GM12892 (cell line): ENCODE data around the gene STK32B.
"Not testable (repeated sequence)": the region's sequence is repeated elsewhere in the genome, so short reads cannot be mapped to it uniquely, and the experiment has no call there.

Experiments
- DNase-seq: peaks from one replicate; pipeline ENCODE4 v3.0.0; 2011; ENCODE audit not compliant: insufficient read length
- FAIRE-seq: peaks from 2 replicates; lab custom pipeline; 2011; peaks lifted over from hg19 to GRCh38; lab: Jason Lieb, UNC
- POLR2A ChIP-seq: IDR thresholded peaks from 2 replicates; pipeline ENCODE4 v1.6.1; 2011; ENCODE audit warnings: low read depth, low read length, control low read depth
- POLR2AphosphoS5 ChIP-seq: IDR thresholded peaks from 2 replicates; pipeline ENCODE4 v1.6.1; 2011; ENCODE audit warnings: low read depth, low read length, control low read depth
- TAF1 ChIP-seq: IDR thresholded peaks from 2 replicates; pipeline ENCODE4 v1.6.1; 2011; ENCODE audit warnings: low read depth, mild to moderate bottlenecking, control low read depth, low read length, borderline replicate concordance

The STK32B gene

DNA sequence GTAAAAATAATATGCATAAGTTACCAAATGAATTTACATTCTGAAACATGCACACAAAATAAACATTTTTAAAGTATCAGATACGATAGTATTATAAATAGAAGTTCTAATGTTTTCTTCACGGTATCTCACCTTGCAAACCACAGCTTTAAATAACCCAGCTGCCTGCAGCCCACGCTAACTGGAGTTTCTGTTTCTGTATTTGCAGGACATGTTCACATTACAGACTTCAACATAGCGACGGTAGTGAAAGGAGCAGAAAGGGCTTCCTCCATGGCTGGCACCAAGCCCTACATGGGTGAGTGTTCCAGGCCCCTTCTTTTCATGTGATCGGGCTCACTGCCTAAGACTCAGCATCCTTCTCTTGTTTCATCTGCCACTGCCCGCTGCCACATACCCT is 365.4 kb downstream of the STK32B start:
- DNase-seq (no peak), FAIRE-seq (no peak)
- TF ChIP-seq TAF1 (no peak), POLR2A (no peak), POLR2AphosphoS5 (no peak)

- TF ChIP-seq TAF1 (no peak), POLR2AphosphoS5 (no peak), POLR2A (no peak)
- FAIRE-seq = no peak
- DNase-seq = no peak
Measured at GRCh38 chr4:5420266-5420665, 369.0 kb downstream of the STK32B start.

DNA sequence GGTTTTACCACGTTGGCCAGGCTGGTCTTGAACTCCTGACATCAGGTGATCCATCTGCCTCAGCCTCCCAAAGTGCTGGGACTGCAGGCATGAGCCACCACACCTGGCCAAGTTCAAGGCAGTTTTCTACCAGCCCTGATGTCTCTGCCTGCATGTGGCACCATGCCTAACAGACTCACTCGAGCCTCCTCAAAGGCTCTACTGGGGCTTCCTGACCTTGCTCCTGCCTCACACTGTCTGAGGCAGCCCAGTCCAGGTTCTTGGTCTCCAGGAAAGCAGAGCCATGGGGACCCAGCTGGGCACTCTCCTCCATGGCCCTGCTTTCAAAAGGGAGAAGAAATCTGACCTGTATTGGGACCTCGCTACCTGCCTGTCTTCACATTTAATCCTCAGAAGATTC is 370.1 kb downstream of the STK32B start:
- FAIRE-seq (no peak), DNase-seq (no peak)
- no peak for TF ChIP-seq POLR2A
- TF ChIP-seq POLR2AphosphoS5 = no peak
- no peak for TF ChIP-seq TAF1

DNA sequence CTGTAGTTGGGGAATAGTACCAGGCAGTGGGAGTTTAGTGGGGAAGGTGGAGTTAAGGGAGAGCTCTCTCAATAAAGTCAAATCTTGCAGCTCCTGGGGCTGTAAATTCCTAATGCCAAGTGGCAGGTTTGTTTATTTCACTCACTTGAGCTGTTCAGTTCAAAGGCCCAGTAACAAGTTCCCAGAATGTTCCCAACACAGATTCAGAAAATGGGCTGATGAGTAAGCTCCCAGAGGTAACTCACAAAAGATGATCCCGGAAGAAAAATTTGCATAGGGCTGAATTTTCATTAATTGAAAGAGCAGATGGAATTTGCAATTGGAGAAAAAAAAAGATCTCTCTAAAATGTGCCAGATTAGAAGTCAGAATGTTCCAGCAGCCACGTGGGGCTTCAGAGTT is 370.9 kb downstream of the STK32B start:
- FAIRE-seq (no peak), DNase-seq (no peak)
- TF ChIP-seq POLR2AphosphoS5 (no peak), POLR2A (no peak), TAF1 (no peak)

DNA sequence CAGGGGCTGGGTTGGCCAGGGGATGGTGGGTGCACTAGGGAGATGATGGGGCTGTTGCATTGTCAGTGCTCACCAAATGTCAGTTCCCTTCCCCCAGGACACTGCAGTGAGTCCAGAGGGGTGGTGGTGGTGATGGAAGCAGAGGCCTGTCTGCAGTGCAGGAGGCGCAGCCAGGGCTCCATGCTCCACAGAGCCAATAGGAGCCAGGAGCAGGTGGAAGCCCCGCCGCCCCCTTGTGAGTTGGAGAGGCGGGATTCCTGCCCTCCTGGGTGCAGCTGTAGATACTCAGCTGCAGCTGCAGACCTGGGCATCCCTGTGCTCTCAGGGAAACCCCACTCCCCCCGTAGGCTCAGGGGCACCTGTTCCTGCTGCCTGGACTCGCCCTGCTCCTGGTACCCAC is 372.4 kb downstream of the STK32B start:
- DNase-seq (no peak), FAIRE-seq (no peak)
- TF ChIP-seq POLR2AphosphoS5 = no peak
- no peak for TF ChIP-seq POLR2A
- no peak for TF ChIP-seq TAF1

GRCh38 chr4:5424211-5424610 is 372.9 kb downstream of the STK32B start:
- TF ChIP-seq TAF1 (no peak), POLR2A (no peak), POLR2AphosphoS5 (no peak)
- no peak for FAIRE-seq
- no peak for DNase-seq

- DNase-seq (no peak), FAIRE-seq (no peak)
- TF ChIP-seq POLR2A = no peak
- TF ChIP-seq POLR2AphosphoS5 = no peak
- TF ChIP-seq TAF1 = no peak
Measured at GRCh38 chr4:5424901-5425300, 373.6 kb downstream of the STK32B start.

GRCh38 chr4:5429747-5430146 is 378.5 kb downstream of the STK32B start:
- DNase-seq (no peak), FAIRE-seq (no peak)
- TF ChIP-seq POLR2A (no peak), TAF1 (no peak), POLR2AphosphoS5 (no peak)

DNA sequence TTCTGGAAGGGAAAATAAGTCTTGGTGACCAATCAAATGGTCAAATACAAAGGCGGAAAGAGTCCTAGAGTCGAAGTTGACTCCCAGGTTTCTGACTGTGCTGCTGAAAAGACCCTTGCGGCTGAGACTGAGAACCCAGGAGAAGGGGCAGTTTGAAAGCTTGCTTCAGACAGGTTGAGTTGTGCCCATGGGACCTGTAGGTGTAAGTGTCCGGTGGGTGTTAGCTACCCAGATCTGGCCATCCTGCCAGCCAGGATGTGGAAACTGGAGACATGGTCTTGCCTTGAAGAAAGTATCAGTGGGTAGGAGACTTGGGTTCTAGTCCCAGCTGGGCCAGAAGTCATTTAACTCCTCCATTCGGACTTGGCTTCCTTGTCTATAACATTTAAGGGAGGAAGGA is 381.9 kb downstream of the STK32B start:
- DNase-seq (no peak), FAIRE-seq (no peak)
- TF ChIP-seq POLR2AphosphoS5 = no peak
- no peak for TF ChIP-seq POLR2A

GRCh38 chr4:5435201-5435600 is 383.9 kb downstream of the STK32B start:
- TF ChIP-seq POLR2AphosphoS5 (no peak), POLR2A (no peak), TAF1 (no peak)
- no peak for DNase-seq
- no peak for FAIRE-seq

GRCh38 chr4:5435823-5436222 is 384.5 kb downstream of the STK32B start:
- FAIRE-seq (no peak), DNase-seq (no peak)
- TF ChIP-seq POLR2AphosphoS5 = no peak
- TF ChIP-seq TAF1 = no peak
- no peak for TF ChIP-seq POLR2A

GRCh38 chr4:5443976-5444802 is 392.9 kb downstream of the STK32B start:
- not testable (repeated sequence) for FAIRE-seq, DNase-seq

- TF ChIP-seq POLR2AphosphoS5 (no peak), TAF1 (no peak), POLR2A (no peak)
- DNase-seq (no peak), FAIRE-seq (no peak)
Measured at GRCh38 chr4:5444918-5445517, 393.7 kb downstream of the STK32B start.
